SU-DHL-6 (cell line): ENCODE results near the gene GABRP.

Experiments used
- H2AFZ ChIP-seq: fragments of 200-600 bp; sonication (generic); 2 replicates; pipeline ENCODE4 v1.6.1; 2014; ENCODE audit warnings: low read depth, mild to moderate bottlenecking, moderate library complexity, mixed read lengths, antibody characterized with exemption, low read length; ENCODE audit not compliant: severe bottlenecking
- H3F3A ChIP-seq: fragments of 200-600 bp; shearing (Covaris generic); 2 replicates; pipeline ENCODE4 v1.6.0; 2016; ENCODE audit warnings: antibody characterized with exemption, mild to moderate bottlenecking; ENCODE audit not compliant: insufficient read depth
- H3K27ac ChIP-seq: fragments of 200-600 bp; sonication (generic); 2 replicates; pipeline ENCODE4 v1.5.1; 2016; ENCODE audit warnings: low read depth, mild to moderate bottlenecking, low read length, moderate library complexity, mixed read lengths
- H3K27me3 ChIP-seq: fragments of 200-600 bp; sonication (generic), shearing (Covaris generic); 2 replicates; pipeline ENCODE4 v1.6.0; 2014; ENCODE audit warnings: mild to moderate bottlenecking, low read length
- H3K36me3 ChIP-seq: fragments of 200-600 bp; sonication (generic); 2 replicates; pipeline ENCODE4 v1.6.1; 2014; ENCODE audit warnings: mild to moderate bottlenecking, low read length, mixed read lengths
- H3K4me2 ChIP-seq: fragments of 300-600, 200-600 bp; shearing (Covaris generic), sonication (generic); 2 replicates; pipeline ENCODE4 v1.6.0; 2014; ENCODE audit warnings: low read length, low read depth, mild to moderate bottlenecking; ENCODE audit not compliant: poor library complexity, severe bottlenecking
- H3K4me3 ChIP-seq: fragments of 200-600 bp; sonication (generic); 2 replicates; pipeline ENCODE4 v1.5.1; 2014; ENCODE audit warnings: antibody characterized with exemption, low read length, mild to moderate bottlenecking, mixed read lengths; ENCODE audit not compliant: insufficient read depth, poor library complexity, severe bottlenecking
- H3K79me2 ChIP-seq: fragments of 200-600 bp; sonication (generic); 2 replicates; pipeline ENCODE4 v1.6.1; 2014; ENCODE audit warnings: mild to moderate bottlenecking, low read length, moderate library complexity; ENCODE audit not compliant: insufficient read depth
- H3K9ac ChIP-seq: fragments of 200-600 bp; sonication (generic); 2 replicates; pipeline ENCODE4 v1.7.0; 2014; ENCODE audit warnings: mild to moderate bottlenecking, low read length
- H3K9me2 ChIP-seq: fragments of 200-600 bp; sonication (generic); replicated peaks from 2 replicates; pipeline ENCODE4 v1.6.1; 2014; ENCODE audit warnings: low read length; ENCODE audit not compliant: insufficient read depth
- H3K9me3 ChIP-seq: fragments of 200-600 bp; sonication (generic); 2 replicates; pipeline ENCODE4 v1.6.1; 2014; ENCODE audit warnings: low read length, mixed read lengths; ENCODE audit not compliant: insufficient read depth
- H4K20me1 ChIP-seq: fragments of 200-600 bp; sonication (generic); 2 replicates; pipeline ENCODE4 v1.6.1; 2014; ENCODE audit warnings: low read depth, mild to moderate bottlenecking, antibody characterized with exemption, low read length, moderate library complexity, mixed read lengths
- EZH2phosphoT487 ChIP-seq: fragments of 200-600 bp; sonication (generic), shearing (Covaris generic); conservative IDR thresholded peaks from 2 replicates; pipeline ENCODE4 v1.6.1; 2018; ENCODE audit warnings: mild to moderate bottlenecking, antibody characterized with exemption, low read length, moderate library complexity, mixed read lengths
- TF ChIP-seq, protein P1 (sequence below): fragments of 200-600 bp; sonication (generic); IDR thresholded peaks from one replicate; pipeline ENCODE4 v1.5.1; 2017; ENCODE audit warnings: antibody characterized with exemption, mild to moderate bottlenecking, low read length, moderate library complexity; ENCODE audit not compliant: insufficient read depth, poor library complexity, severe bottlenecking

Gene GABRP

DNA sequence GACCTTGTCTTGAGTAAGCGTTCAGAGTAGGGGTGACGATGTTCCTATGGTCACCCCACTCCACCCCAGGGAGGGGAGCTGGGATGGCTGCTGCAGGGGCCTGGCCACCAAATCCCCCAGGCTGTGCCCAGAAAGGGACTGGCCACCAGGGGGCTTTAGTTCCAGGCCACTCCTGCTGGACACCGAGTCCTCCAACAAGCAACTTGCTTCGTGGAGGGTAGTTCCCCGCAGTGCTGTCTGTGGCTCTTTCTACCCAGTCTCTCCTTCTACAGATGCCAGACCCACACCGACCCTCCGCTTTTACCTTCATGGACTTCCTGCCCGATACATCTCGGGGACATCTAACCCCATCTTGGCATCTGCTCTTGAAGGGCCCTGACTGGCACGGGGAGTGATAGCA is 35.7 kb upstream of the GABRP start:
- TF ChIP-seq EZH2phosphoT487 = no peak
- TF ChIP-seq, protein P1, sequence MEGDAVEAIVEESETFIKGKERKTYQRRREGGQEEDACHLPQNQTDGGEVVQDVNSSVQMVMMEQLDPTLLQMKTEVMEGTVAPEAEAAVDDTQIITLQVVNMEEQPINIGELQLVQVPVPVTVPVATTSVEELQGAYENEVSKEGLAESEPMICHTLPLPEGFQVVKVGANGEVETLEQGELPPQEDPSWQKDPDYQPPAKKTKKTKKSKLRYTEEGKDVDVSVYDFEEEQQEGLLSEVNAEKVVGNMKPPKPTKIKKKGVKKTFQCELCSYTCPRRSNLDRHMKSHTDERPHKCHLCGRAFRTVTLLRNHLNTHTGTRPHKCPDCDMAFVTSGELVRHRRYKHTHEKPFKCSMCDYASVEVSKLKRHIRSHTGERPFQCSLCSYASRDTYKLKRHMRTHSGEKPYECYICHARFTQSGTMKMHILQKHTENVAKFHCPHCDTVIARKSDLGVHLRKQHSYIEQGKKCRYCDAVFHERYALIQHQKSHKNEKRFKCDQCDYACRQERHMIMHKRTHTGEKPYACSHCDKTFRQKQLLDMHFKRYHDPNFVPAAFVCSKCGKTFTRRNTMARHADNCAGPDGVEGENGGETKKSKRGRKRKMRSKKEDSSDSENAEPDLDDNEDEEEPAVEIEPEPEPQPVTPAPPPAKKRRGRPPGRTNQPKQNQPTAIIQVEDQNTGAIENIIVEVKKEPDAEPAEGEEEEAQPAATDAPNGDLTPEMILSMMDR = no peak
- Histone ChIP-seq H3F3A (no peaks in the 10 kb centered on the region), H3K9me2 (no peaks in the 10 kb centered on the region), H3K27me3 (no peaks in the 10 kb centered on the region), H3K79me2 (no peaks in the 10 kb centered on the region), H3K9ac (no peak overlapping the region), H3K36me3 (no peaks in the 10 kb centered on the region), H3K27ac (no peak overlapping the region), H2AFZ (no peak overlapping the region), H3K4me3 (no peak overlapping the region), H3K4me2 (no peak overlapping the region), H3K9me3 (no peaks in the 10 kb centered on the region), H4K20me1 (no peaks in the 10 kb centered on the region)

DNA sequence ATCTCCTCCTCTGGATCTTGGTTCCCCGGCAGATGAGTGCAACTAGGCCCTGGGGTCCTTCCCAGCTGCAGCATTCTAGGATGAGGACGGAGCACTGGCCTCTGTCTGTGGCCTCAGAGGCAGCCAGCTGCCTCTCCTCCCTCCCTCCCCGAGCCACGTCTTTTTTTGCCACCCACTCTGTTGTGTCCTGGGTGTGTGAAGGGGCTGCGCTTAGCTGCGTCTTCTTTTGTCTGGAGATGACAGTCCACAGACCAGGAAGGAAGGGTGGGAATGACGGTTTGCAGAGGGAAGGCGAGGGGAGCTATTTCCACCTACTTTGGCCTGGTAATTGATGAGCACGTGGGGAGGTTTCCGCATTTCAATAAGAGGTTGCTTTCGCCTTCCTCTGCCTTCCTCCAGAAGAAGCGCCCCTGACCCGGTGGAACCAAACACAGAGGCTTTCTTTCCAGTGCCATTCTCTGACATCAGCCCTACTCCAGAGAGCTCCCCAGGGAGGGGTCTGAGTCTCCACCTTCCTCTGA is 34.5 kb upstream of the GABRP start:
- no peak overlapping the region for H3K4me2 ChIP-seq
- no peak overlapping the region for H3K27ac ChIP-seq
- TF ChIP-seq, protein P1 = no peak
- TF ChIP-seq EZH2phosphoT487 = no peak
- H3K4me3 ChIP-seq = no peak overlapping the region
- no peaks in the 10 kb centered on the region for H3K27me3 ChIP-seq
- H3K36me3 ChIP-seq = no peaks in the 10 kb centered on the region
- H3F3A ChIP-seq = no peaks in the 10 kb centered on the region
- no peak overlapping the region for H3K9ac ChIP-seq
- H4K20me1 ChIP-seq = no peaks in the 10 kb centered on the region
- no peaks in the 10 kb centered on the region for H3K9me3 ChIP-seq
- H2AFZ ChIP-seq = no peak overlapping the region
- no peaks in the 10 kb centered on the region for H3K79me2 ChIP-seq
- H3K9me2 ChIP-seq = no peaks in the 10 kb centered on the region

DNA sequence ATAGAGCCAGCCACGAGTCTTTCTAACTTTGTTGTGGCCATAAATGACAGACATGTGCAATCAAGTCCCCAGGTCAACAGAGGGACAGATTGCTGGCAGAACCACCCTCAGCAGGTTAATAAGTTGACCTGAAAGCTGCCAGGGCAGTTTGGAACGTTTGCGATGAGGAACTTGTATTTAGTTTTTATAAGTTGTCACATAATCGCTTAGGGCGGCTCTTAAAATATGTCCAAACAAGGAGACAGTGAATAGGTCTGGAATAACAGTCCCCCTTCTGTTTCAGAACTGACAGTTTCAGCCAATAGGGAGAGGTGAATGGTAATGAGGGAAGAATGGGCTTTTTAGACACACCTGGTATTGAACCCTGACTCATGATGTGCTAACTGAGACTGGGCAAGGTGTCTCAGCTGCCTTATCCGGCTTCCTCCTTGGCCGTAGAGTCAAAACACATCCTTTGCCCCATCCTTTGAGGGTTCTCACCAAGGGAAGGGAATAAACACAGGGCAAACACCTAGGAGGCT is 33.6 kb upstream of the GABRP start:
- Histone ChIP-seq H3K9me3 (no peaks in the 10 kb centered on the region), H3K4me3 (no peak overlapping the region), H3K79me2 (no peaks in the 10 kb centered on the region), H3K9me2 (no peaks in the 10 kb centered on the region), H3K27ac (no peak overlapping the region), H3K4me2 (no peak overlapping the region), H2AFZ (no peak overlapping the region), H3F3A (no peaks in the 10 kb centered on the region), H4K20me1 (no peaks in the 10 kb centered on the region), H3K27me3 (no peaks in the 10 kb centered on the region), H3K36me3 (no peaks in the 10 kb centered on the region), H3K9ac (no peak overlapping the region)
- TF ChIP-seq EZH2phosphoT487 = no peak
- TF ChIP-seq, protein P1 = no peak
